ENCODE results near the gene FUT3.

The FUT3 gene

GRCh38 chr19:5897189-5897969, 46.1 kb upstream of the FUT3 start:
- no peaks in the 10 kb centered on the region for H3K36me3 ChIP-seq (ENCODE audit: low read length)

GRCh38 chr19:5896365-5897076, 45.3 kb upstream of the FUT3 start:
- H3K9ac ChIP-seq (ENCODE audit: low read length), result no peak overlapping the region
- no peaks in the 10 kb centered on the region for H3K9me3 ChIP-seq (ENCODE audit: insufficient read depth, low read length)
- no peaks in the 10 kb centered on the region for H3K27me3 ChIP-seq (ENCODE audit: low read length)
- peaks cover 18% of the 10 kb centered on the region for H3K79me2 ChIP-seq (ENCODE audit: insufficient read depth, low read length)
- H3K9me2 ChIP-seq (replicated peaks; ENCODE audit: insufficient read depth, low read length), result no peaks in the 10 kb centered on the region
- H3K4me3 ChIP-seq (ENCODE audit: insufficient read depth, low read length, poor library complexity, severe bottlenecking), result no peak overlapping the region
- H3F3A ChIP-seq (ENCODE audit: insufficient read depth), result no peaks in the 10 kb centered on the region
- no peak overlapping the region for H3K4me2 ChIP-seq (ENCODE audit: low read depth, low read length, poor library complexity, severe bottlenecking)
- TF ChIP-seq CTCF (IDR thresholded peaks at IDR 0.05; ENCODE audit: insufficient read depth, low read length, poor library complexity, severe bottlenecking), result no peak
- no peak for TF ChIP-seq EZH2phosphoT487 (conservative IDR thresholded peaks at IDR 0.05; ENCODE audit: low read length)
- H4K20me1 ChIP-seq (ENCODE audit: low read depth, low read length), result no peaks in the 10 kb centered on the region
- no peaks in the 10 kb centered on the region for H3K36me3 ChIP-seq (ENCODE audit: low read length)
- no peak overlapping the region for H2AFZ ChIP-seq (ENCODE audit: low read depth, low read length, severe bottlenecking)
- no peak overlapping the region for H3K27ac ChIP-seq (ENCODE audit: low read depth, low read length)

More at GRCh38 chr19:5897189-5897969, 46.1 kb upstream of the FUT3 start:
- Histone ChIP-seq H3K4me2 (ENCODE audit: low read depth, low read length, poor library complexity, severe bottlenecking) (no peak overlapping the region), H3F3A (ENCODE audit: insufficient read depth) (no peaks in the 10 kb centered on the region), H3K79me2 (ENCODE audit: insufficient read depth, low read length) (peaks cover 24% of the 10 kb centered on the region), H3K27me3 (ENCODE audit: low read length) (no peaks in the 10 kb centered on the region), H3K9me2 (replicated peaks; ENCODE audit: insufficient read depth, low read length) (no peaks in the 10 kb centered on the region), H2AFZ (ENCODE audit: low read depth, low read length, severe bottlenecking) (no peak overlapping the region), H3K9ac (ENCODE audit: low read length) (no peak overlapping the region), H4K20me1 (ENCODE audit: low read depth, low read length) (no peaks in the 10 kb centered on the region), H3K4me3 (ENCODE audit: insufficient read depth, low read length, poor library complexity, severe bottlenecking) (no peak overlapping the region), H3K27ac (ENCODE audit: low read depth, low read length) (no peak overlapping the region), H3K9me3 (ENCODE audit: insufficient read depth, low read length) (no peaks in the 10 kb centered on the region)
- no peak for TF ChIP-seq EZH2phosphoT487 (conservative IDR thresholded peaks at IDR 0.05; ENCODE audit: low read length)
- no peak for TF ChIP-seq CTCF (IDR thresholded peaks at IDR 0.05; ENCODE audit: insufficient read depth, low read length, poor library complexity, severe bottlenecking)

- Histone ChIP-seq H3K27me3 (ENCODE audit: low read length) (no peaks in the 10 kb centered on the region), H3F3A (ENCODE audit: insufficient read depth) (no peaks in the 10 kb centered on the region), H3K27ac (ENCODE audit: low read depth, low read length) (no peak overlapping the region), H3K9ac (ENCODE audit: low read length) (no peak overlapping the region), H3K4me3 (ENCODE audit: insufficient read depth, low read length, poor library complexity, severe bottlenecking) (no peak overlapping the region), H3K79me2 (ENCODE audit: insufficient read depth, low read length) (peaks cover 12% of the 10 kb centered on the region), H2AFZ (ENCODE audit: low read depth, low read length, severe bottlenecking) (no peak overlapping the region), H3K9me2 (replicated peaks; ENCODE audit: insufficient read depth, low read length) (no peaks in the 10 kb centered on the region), H3K4me2 (ENCODE audit: low read depth, low read length, poor library complexity, severe bottlenecking) (no peak overlapping the region), H3K36me3 (ENCODE audit: low read length) (no peaks in the 10 kb centered on the region), H3K9me3 (ENCODE audit: insufficient read depth, low read length) (no peaks in the 10 kb centered on the region), H4K20me1 (ENCODE audit: low read depth, low read length) (no peaks in the 10 kb centered on the region)
- TF ChIP-seq CTCF (IDR thresholded peaks at IDR 0.05; ENCODE audit: insufficient read depth, low read length, poor library complexity, severe bottlenecking) (no peak), EZH2phosphoT487 (conservative IDR thresholded peaks at IDR 0.05; ENCODE audit: low read length) (no peak)
These were observed 44.6 kb upstream of the FUT3 start for GRCh38 chr19:5895890-5896289.

Data from SU-DHL-6 (cell line).